C4-2B (cell line): Measurements from ENCODE around the gene RSL1D1.

Source experiments
- ZFX ChIP-seq: fragments of 450-650 bp; IDR thresholded peaks from 2 replicates; pipeline ENCODE4 v1.6.1; 2017
- TF ChIP-seq, protein P1 (sequence below): fragments of 450-650 bp; conservative IDR thresholded peaks from 2 replicates; pipeline ENCODE4 v1.5.1; 2017; ENCODE audit warnings: mild to moderate bottlenecking

DNA sequence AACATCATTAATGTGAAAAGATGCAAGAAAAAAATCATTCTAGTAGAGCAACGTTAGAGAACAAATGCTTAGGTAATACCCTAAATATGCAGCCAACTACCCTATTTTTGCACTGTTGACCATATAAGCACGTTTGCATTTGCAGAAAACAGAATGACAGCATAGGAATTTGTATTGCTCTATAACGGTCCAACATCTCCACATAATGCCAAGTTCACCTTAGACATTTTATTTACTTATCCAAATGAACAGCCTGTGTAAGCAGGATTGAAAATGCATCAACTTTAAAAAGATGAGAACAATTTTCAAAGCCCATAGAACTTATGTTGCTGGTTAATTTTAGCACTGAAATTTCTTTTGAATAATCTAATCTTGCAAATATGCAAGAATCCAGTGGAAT lies 19.1 kb upstream of the RSL1D1 start:
- TF ChIP-seq, protein P1, sequence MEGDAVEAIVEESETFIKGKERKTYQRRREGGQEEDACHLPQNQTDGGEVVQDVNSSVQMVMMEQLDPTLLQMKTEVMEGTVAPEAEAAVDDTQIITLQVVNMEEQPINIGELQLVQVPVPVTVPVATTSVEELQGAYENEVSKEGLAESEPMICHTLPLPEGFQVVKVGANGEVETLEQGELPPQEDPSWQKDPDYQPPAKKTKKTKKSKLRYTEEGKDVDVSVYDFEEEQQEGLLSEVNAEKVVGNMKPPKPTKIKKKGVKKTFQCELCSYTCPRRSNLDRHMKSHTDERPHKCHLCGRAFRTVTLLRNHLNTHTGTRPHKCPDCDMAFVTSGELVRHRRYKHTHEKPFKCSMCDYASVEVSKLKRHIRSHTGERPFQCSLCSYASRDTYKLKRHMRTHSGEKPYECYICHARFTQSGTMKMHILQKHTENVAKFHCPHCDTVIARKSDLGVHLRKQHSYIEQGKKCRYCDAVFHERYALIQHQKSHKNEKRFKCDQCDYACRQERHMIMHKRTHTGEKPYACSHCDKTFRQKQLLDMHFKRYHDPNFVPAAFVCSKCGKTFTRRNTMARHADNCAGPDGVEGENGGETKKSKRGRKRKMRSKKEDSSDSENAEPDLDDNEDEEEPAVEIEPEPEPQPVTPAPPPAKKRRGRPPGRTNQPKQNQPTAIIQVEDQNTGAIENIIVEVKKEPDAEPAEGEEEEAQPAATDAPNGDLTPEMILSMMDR: no peak
- no peak for TF ChIP-seq ZFX
